GM12873 (cell line): Measurements from ENCODE around the gene ADAMTS8.

Experiments used
- TF ChIP-seq, protein P1 (sequence below): IDR thresholded peaks from 2 replicates; pipeline ENCODE4 v1.5.1; 2012; ENCODE audit warnings: low read depth, mild to moderate bottlenecking, moderate library complexity, low read length, control low read depth; ENCODE audit not compliant: insufficient read depth; ENCODE audit errors: missing control alignments

ADAMTS8 gene

DNA sequence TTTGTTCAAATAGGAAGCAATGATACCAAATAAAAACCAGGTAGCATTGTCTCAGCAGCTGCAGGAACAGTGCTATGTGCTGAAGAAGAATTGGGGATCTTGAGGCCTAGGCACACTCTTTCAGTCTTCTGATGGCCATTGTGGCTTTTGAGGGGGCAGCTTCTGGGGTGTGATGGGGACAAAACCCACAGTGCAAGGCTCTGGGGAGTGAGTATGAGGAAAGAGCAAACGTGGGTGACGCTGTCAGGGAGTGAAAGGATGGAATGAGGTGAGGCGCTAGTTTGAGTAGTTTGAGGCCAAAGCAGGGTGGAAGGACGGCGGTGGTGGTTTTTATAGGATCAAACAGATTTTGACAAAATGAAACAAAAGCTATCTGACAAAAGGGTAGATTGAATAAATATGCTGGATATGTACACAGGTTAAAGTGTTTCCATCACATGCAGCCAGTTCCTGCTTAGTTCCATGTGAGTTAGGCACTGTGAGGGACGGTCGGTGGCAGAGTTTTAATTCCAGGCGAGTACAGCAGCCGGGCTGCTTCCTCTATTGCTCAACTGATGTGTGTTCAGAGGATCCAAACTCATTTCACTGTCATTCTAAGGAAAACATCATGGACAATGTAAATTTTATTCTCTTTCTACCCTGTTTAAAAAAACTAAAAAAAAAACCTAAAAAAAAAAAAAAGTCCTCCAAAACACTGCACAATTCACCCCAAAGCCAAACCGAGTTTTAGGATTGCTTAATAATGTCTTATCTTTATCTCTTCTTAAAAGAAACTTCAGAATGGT, 38.9 kb upstream of the ADAMTS8 start:
- TF ChIP-seq, protein P1, sequence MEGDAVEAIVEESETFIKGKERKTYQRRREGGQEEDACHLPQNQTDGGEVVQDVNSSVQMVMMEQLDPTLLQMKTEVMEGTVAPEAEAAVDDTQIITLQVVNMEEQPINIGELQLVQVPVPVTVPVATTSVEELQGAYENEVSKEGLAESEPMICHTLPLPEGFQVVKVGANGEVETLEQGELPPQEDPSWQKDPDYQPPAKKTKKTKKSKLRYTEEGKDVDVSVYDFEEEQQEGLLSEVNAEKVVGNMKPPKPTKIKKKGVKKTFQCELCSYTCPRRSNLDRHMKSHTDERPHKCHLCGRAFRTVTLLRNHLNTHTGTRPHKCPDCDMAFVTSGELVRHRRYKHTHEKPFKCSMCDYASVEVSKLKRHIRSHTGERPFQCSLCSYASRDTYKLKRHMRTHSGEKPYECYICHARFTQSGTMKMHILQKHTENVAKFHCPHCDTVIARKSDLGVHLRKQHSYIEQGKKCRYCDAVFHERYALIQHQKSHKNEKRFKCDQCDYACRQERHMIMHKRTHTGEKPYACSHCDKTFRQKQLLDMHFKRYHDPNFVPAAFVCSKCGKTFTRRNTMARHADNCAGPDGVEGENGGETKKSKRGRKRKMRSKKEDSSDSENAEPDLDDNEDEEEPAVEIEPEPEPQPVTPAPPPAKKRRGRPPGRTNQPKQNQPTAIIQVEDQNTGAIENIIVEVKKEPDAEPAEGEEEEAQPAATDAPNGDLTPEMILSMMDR, result no peak

DNA sequence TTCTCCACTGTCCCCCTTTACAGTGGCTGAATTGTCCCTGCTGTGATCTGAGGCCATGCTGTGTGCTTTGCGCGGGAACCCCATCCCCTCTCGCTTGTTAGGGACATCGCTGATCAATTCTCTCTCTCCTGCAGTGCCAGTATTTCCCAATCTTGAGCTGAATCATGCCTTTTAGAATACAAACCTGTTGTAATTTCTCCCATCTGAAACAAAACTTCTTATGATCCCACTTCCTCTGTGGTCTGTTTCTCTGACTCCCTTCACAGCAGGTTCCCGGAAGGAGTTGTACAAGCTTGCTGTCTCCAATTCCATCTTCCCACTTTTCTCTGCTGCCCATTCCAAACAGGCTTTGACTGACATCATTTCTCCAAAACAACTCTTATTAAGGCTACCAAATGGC, 36.9 kb upstream of the ADAMTS8 start:
- TF ChIP-seq, protein P1, result no peak

DNA sequence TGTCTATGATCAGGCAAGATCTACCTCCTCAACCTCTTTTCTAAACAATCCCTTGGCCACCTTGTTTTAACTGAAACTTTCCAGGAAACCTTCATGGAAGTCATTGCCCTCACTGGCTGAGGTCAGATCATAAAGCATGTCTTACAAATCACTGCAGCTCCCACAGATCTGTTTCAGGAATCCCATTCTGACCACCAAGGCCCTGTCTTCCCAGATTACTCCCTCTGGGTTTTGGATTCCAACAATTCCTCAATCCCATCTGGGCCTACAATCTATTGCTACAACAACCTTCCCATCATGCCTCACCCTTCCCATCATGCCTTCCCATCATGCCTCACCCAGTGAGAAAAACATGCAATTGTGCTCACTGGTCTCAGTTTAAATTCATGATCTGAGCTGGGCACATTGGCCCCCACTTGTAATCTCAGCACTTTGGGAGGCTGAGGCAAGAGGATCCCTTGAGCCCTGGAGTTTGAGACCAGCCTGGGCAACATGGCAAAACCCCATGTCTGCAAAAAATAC, 35.9 kb upstream of the ADAMTS8 start:
- TF ChIP-seq, protein P1, result no peak

DNA sequence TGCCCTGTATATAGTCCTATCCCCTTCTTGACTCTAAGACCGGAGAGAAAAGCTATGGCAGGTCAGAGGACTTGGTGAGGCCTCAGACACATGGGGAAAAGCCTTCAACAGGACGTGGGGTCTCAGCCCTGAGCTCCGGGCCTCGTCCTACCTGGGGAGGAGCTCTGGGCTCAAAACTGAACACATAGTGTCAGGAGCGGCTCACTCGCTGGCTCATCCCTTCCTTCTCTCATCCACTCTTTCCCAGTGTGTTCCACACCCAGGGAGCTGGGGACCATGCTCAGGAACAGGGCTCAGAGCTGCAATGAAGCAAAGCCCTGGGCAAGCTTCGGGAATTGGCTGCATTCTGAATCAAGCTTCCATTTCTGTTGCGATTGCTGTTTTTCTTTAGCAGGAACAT, 34.5 kb upstream of the ADAMTS8 start:
- TF ChIP-seq, protein P1, result no peak

DNA sequence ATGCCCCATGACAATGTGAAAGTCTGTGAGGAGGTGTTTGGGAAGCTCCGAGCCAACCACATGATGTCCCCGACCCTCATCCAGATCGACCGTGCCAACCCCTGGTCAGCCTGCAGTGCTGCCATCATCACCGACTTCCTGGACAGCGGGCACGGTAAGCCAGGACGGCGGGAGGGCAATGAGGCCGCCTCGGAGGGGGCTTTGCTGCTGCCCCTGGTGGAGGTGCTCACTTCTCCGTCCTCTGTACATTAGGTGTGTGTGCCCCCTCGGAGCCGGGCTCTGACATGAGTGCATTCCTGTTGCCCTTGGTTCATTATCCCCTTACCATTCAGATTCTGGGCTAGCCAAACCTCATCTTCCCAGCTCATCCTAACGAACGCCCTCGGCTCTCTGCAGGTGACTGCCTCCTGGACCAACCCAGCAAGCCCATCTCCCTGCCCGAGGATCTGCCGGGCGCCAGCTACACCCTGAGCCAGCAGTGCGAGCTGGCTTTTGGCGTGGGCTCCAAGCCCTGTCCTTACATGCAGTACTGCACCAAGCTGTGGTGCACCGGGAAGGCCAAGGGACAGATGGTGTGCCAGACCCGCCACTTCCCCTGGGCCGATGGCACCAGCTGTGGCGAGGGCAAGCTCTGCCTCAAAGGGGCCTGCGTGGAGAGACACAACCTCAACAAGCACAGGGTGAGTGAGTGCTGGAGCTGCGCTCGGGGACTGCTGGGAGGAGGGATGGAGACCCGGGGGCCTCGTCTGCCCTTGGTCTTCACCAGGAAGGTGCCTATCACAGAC, 33.9 kb upstream of the ADAMTS8 start:
- TF ChIP-seq, protein P1, result no peak

DNA sequence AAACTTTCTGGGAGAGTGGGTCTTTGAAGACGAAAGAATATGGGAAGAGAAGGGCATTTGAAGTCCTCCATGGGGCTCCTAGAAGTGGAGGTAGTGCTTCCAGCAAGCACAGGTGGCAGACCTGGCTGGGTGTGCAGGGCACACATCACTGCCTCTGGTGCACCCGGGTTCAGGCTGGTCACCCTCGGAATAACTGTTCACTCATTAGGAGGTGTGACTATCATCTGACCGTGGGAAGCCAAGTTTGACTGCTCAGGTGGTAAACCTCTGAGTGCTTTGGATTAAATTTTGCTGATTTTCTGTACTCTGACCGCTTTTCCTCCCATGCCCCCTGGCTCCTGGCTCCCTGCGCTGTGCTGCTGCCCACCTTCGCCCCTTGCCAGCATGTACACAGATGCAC, 31.1 kb upstream of the ADAMTS8 start:
- TF ChIP-seq, protein P1, result no peak

DNA sequence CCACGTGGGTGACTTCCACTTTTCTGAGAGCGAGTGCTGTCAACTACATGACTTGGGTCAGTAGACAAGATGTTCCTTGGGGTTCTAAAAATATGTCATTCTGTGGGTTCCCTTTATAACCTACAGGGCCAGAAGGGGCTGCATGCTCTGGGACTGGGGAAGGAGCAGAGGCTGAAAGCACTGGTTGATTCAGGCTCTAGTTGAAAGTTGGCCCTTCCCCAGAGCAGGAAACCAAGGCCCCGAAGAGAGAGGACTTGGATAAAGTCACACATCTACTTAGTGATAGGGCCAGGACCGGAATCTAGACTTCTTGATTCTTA, 30.0 kb upstream of the ADAMTS8 start:
- TF ChIP-seq, protein P1, result no peak
